Measurements from ENCODE around the gene GMCL2. TPM values are rescaled to one million over a fixed set of nuclear protein-coding genes. Genes with fewer than 3 reads are reported as not detected.
A peak's percentile ranks its signal among the peaks of the same experiment; 100 is the strongest.

Gene GMCL2
- polyA plus RNA-seq, 1 of the 3 experiments (the other 2 are of a cell fraction): not detected

DNA sequence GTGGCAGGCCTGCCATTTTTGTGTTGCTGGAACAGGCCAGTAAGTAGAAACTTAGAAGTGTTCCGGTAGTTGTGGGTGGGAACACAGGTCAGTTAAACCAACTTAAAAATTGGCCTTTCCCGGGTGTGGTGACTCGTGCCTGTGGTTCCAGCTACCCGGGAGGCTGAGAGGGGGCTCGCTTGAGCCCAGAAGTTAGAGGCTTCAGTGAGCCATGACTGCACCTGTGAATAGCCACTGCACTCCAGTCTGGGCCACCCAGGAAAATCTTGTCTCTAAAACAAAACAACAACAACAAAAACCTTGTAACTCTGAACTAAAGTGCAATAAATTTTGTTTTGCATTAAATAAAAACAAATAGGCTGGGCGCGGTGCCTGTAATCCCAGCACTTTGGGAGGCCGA is 32.1 kb downstream of the GMCL2 start:
- Histone ChIP-seq H3K4me3 (ENCODE audit: low read depth in 2 of 2, low read length in 1 of 2) (no peak overlapping the region), H3K9ac (no peak overlapping the region), H3K9me3 (no peaks in the 10 kb centered on the region), H3K27me3 (ENCODE audit: insufficient read depth) (no peaks in the 10 kb centered on the region), H3K27ac (ENCODE audit: low read depth in 2 of 2, low read length in 1 of 2) (no peak overlapping the region), H4K20me1 (ENCODE audit: insufficient read depth) (no peaks in the 10 kb centered on the region), H3K9me2 (no peaks in the 10 kb centered on the region), H2AFZ (ENCODE audit: low read depth) (0 out of 2 replicates have a peak overlapping the region, but pooled peaks have one; percentile 89), H3K4me2 (peak overlapping the region; percentile 62; the same call in 1 of the 2 replicates), H3K4me1 (ENCODE audit: control insufficient read depth in 1 of 2, insufficient read depth in 2 of 2, low read depth in 1 of 2, low read length in 1 of 2) (peaks cover 0 to 22% of the 10 kb centered on the region in 2 experiments; a peak in 3 of 4 replicates), H3K79me2 (ENCODE audit: insufficient read depth) (peaks cover 21% of the 10 kb centered on the region), H3K36me3 (replicated peaks in 1 of 2; ENCODE audit: control insufficient read depth in 1 of 2, insufficient read depth in 2 of 2, low read length in 1 of 2) (peaks cover 12 to 18% of the 10 kb centered on the region in 2 experiments), H3F3A (replicated peaks; ENCODE audit: insufficient read depth) (peaks cover under 1% of the 10 kb centered on the region)
- TF ChIP-seq, protein P1, sequence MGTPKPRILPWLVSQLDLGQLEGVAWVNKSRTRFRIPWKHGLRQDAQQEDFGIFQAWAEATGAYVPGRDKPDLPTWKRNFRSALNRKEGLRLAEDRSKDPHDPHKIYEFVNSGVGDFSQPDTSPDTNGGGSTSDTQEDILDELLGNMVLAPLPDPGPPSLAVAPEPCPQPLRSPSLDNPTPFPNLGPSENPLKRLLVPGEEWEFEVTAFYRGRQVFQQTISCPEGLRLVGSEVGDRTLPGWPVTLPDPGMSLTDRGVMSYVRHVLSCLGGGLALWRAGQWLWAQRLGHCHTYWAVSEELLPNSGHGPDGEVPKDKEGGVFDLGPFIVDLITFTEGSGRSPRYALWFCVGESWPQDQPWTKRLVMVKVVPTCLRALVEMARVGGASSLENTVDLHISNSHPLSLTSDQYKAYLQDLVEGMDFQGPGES (IDR thresholded peaks at IDR 0.05; ENCODE audit: low read depth, low read length): no peak
- TF ChIP-seq, protein P2, sequence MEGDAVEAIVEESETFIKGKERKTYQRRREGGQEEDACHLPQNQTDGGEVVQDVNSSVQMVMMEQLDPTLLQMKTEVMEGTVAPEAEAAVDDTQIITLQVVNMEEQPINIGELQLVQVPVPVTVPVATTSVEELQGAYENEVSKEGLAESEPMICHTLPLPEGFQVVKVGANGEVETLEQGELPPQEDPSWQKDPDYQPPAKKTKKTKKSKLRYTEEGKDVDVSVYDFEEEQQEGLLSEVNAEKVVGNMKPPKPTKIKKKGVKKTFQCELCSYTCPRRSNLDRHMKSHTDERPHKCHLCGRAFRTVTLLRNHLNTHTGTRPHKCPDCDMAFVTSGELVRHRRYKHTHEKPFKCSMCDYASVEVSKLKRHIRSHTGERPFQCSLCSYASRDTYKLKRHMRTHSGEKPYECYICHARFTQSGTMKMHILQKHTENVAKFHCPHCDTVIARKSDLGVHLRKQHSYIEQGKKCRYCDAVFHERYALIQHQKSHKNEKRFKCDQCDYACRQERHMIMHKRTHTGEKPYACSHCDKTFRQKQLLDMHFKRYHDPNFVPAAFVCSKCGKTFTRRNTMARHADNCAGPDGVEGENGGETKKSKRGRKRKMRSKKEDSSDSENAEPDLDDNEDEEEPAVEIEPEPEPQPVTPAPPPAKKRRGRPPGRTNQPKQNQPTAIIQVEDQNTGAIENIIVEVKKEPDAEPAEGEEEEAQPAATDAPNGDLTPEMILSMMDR (IDR thresholded peaks at IDR 0.05): no peak
- no peak for TF ChIP-seq POLR2AphosphoS5 (IDR thresholded peaks at IDR 0.05; ENCODE audit: low read depth, low read length)
- TF ChIP-seq, protein P3, sequence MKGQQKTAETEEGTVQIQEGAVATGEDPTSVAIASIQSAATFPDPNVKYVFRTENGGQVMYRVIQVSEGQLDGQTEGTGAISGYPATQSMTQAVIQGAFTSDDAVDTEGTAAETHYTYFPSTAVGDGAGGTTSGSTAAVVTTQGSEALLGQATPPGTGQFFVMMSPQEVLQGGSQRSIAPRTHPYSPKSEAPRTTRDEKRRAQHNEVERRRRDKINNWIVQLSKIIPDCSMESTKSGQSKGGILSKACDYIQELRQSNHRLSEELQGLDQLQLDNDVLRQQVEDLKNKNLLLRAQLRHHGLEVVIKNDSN (IDR thresholded peaks at IDR 0.05; ENCODE audit: borderline replicate concordance, low read depth): no peak
- TF ChIP-seq SMC3 (IDR thresholded peaks at IDR 0.05; ENCODE audit: low read depth, low read length): no peak
- no peak for TF ChIP-seq EZH2phosphoT487 (IDR thresholded peaks at IDR 0.05; ENCODE audit: borderline replicate concordance, low read depth)
- no peak for TF ChIP-seq TEAD4 (IDR thresholded peaks at IDR 0.05; ENCODE audit: borderline replicate concordance, insufficient read depth)
- no peak for TF ChIP-seq EP300 (IDR thresholded peaks at IDR 0.05; ENCODE audit: borderline replicate concordance in 1 of 2, low read depth in 1 of 2, low read length in 1 of 2)
- no peak for DNase-seq
- 87% methylated on average over 8 of the region's 8 CpGs for WGBS (ENCODE audit: low lambda C conversion rate)
- ChIA-PET POLR2A (no interaction called here), CTCF (interaction anchor here (18.9 kb wide), 1 partner anchor 79 kb away, joined by 319 read pairs; no protein-coding TSS in a partner anchor)

DNA sequence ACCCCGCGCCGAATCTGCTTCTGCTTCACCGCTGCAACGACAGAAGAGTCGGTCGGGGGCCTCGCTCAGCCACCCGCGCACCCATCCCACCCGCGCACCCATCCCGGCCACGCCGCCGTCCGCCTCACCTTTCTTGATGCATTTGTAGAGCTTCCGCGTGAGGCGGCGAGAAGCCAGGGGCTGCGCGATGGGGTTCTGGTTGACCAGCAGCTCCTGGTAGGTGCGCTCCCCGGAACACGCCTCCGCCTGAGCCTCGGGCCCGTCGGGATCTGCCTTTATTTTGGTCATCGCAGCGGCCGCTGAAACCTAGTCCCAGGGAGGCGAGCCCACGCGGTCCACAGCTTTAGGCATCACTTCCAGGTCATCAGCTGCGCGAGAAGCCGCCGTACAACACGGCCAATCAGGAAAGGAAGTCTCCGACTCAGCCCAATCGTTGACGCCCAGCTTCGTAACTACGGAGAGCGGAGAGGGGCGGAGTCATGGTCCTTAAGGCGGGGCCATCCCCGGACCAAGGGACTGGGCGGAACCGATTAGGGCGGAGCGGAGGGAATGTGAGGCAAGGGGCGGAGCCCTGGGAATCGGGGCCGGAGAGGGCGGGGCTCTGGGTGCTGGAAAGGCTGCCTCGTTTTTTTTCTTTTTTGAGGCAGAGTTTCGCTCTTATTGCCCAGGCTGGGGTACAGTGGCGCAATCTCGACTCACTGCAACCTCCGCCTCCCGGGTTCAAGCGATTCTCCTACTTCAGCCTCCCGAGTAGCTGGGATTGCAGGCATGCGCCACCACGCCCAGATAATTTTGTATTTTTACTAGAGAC is 33.4 kb downstream of the GMCL2 start, which contains the start of gene NHP2:
TSS of gene NHP2 (minus strand) at position 356 of the 811 bp plus-strand sequence. CDS start at position 288, 68 bp downstream.
- H3K4me3 ChIP-seq (ENCODE audit: low read depth in 2 of 2, low read length in 1 of 2): peak within 1 kb of the TSS; percentile 81 to 90
- ChIA-PET CTCF (interaction anchor here (0.8 to 18.9 kb wide), 6 partner anchors 9 to 436 kb away, joined by 3 to 319 read pairs (median 4); partner anchors contain the start of gene COL23A1), POLR2A (interaction anchor here (1.0 to 1.9 kb wide), 6 partner anchors 9 to 78 kb away, joined by 3 to 12 read pairs (median 3); partner anchors contain the start of genes HNRNPAB and PHYKPL)
- WGBS (ENCODE audit: low lambda C conversion rate): 2% methylated on average over 23 of the region's 68 CpGs
- DNase-seq: peak; percentile 99
- H3K36me3 ChIP-seq (replicated peaks in 1 of 2; ENCODE audit: control insufficient read depth in 1 of 2, insufficient read depth in 2 of 2, low read length in 1 of 2): peaks cover 14 to 31% of the 10 kb centered on the region in 2 experiments
- H3K79me2 ChIP-seq (ENCODE audit: insufficient read depth): peaks cover 21% of the 10 kb centered on the region
- H3K9me2 ChIP-seq: no peaks in the 10 kb centered on the region
- H3K4me2 ChIP-seq: peak within 1 kb of the TSS; percentile 97
- peak within 1 kb of the TSS; percentile 36 to 64; a peak in 3 of 4 replicates for H3K27ac ChIP-seq (ENCODE audit: low read depth in 2 of 2, low read length in 1 of 2)
- no peaks in the 10 kb centered on the region for H3K9me3 ChIP-seq
- peaks cover 0 to 22% of the 10 kb centered on the region in 2 experiments; a peak in 3 of 4 replicates for H3K4me1 ChIP-seq (ENCODE audit: control insufficient read depth in 1 of 2, insufficient read depth in 2 of 2, low read depth in 1 of 2, low read length in 1 of 2)
- peak within 1 kb of the TSS; percentile 82 for H3K9ac ChIP-seq
- no peaks in the 10 kb centered on the region for H3K27me3 ChIP-seq (ENCODE audit: insufficient read depth)
- H3F3A ChIP-seq (replicated peaks; ENCODE audit: insufficient read depth): peaks cover 7% of the 10 kb centered on the region
- no peaks in the 10 kb centered on the region for H4K20me1 ChIP-seq (ENCODE audit: insufficient read depth)
- H2AFZ ChIP-seq (ENCODE audit: low read depth): peak within 1 kb of the TSS; percentile 89
- TF ChIP-seq MXI1 (IDR thresholded peaks at IDR 0.05; ENCODE audit: low read depth, low read length) (peak; percentile 98), TAF1 (IDR thresholded peaks at IDR 0.05; ENCODE audit: borderline replicate concordance, low read depth, low read length) (no peak; the same call in 1 of the 2 replicates), YY1 (IDR thresholded peaks at IDR 0.05; ENCODE audit: low read depth) (0 out of 2 replicates have a peak, but pooled peaks have one; percentile 26), GABPA (IDR thresholded peaks at IDR 0.05; ENCODE audit: low read depth) (peak; percentile 81), FOXM1 (IDR thresholded peaks at IDR 0.05; ENCODE audit: low read depth) (no peak), TEAD4 (IDR thresholded peaks at IDR 0.05; ENCODE audit: borderline replicate concordance, insufficient read depth) (no peak), NRF1 (IDR thresholded peaks at IDR 0.05; ENCODE audit: low read depth, low read length) (peak; percentile 56), NFIC (IDR thresholded peaks at IDR 0.05; ENCODE audit: borderline replicate concordance) (no peak), SIN3A (IDR thresholded peaks at IDR 0.05; ENCODE audit: borderline replicate concordance, low read depth, low read length) (peak; percentile 94), RFX5 (IDR thresholded peaks at IDR 0.05; ENCODE audit: low read length) (peak; percentile 78)
- TF ChIP-seq, protein P4, sequence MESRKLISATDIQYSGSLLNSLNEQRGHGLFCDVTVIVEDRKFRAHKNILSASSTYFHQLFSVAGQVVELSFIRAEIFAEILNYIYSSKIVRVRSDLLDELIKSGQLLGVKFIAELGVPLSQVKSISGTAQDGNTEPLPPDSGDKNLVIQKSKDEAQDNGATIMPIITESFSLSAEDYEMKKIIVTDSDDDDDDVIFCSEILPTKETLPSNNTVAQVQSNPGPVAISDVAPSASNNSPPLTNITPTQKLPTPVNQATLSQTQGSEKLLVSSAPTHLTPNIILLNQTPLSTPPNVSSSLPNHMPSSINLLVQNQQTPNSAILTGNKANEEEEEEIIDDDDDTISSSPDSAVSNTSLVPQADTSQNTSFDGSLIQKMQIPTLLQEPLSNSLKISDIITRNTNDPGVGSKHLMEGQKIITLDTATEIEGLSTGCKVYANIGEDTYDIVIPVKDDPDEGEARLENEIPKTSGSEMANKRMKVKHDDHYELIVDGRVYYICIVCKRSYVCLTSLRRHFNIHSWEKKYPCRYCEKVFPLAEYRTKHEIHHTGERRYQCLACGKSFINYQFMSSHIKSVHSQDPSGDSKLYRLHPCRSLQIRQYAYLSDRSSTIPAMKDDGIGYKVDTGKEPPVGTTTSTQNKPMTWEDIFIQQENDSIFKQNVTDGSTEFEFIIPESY (IDR thresholded peaks at IDR 0.05; ENCODE audit: borderline replicate concordance, low read depth): peak; percentile 89
- TF ChIP-seq, protein P3 (IDR thresholded peaks at IDR 0.05; ENCODE audit: borderline replicate concordance, low read depth): peak; percentile 54; the same call in 1 of the 2 replicates
